Stimulated activated CD4-positive, alpha-beta T cell treated with anti-CD3 and anti-CD28 coated beads, Interleukin-2, amount 100 ng/mL, for 4 hours (primary cell): ENCODE data around the gene CDH4.

Experiments
- DNase-seq: peaks from one replicate; pipeline ENCODE4 v3.0.0-alpha.2; 2020; ENCODE audit warnings: low read depth

Gene CDH4

DNA sequence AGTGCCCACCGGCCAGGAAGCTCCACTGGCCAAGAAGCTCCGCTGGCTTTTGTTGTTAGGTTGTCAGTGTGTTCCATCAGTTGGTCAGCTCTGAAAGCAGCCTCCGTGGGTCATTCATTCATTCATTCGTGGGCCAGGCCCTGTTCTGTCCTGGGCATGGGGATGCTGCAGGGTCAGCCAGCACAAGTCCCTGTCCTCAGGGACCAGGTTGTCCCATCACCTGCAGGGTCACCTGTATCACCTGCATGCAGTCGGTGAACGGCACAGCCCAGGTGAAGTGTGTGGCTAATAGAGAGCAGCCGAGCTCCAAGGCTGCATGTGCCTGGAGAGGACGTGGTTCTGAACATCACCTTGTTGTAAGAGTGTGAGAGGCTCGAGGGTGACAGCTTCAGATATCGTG is 403.5 kb downstream of the CDH4 start:
- no peak for DNase-seq

DNA sequence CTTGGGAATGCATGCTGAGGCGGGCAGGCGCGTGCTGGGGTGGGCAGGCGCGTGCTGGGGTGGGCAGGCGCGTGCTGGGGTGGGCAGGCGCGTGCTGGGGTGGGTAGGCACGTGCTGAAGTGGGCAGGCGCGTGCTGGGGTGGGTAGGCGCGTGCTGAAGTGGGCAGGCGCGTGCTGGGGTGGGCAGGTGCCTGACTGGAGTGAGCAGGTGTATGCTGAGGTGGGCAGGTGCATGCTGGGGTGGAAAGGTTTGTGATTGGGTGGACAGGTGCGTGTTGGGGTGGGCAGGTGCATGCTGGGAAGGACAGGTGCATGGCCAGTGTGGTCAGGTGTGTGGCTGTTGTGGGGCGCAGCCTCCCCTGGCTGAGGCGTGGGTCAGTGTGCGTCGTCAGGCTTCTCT is 404.1 kb downstream of the CDH4 start:
- no peak for DNase-seq

DNA sequence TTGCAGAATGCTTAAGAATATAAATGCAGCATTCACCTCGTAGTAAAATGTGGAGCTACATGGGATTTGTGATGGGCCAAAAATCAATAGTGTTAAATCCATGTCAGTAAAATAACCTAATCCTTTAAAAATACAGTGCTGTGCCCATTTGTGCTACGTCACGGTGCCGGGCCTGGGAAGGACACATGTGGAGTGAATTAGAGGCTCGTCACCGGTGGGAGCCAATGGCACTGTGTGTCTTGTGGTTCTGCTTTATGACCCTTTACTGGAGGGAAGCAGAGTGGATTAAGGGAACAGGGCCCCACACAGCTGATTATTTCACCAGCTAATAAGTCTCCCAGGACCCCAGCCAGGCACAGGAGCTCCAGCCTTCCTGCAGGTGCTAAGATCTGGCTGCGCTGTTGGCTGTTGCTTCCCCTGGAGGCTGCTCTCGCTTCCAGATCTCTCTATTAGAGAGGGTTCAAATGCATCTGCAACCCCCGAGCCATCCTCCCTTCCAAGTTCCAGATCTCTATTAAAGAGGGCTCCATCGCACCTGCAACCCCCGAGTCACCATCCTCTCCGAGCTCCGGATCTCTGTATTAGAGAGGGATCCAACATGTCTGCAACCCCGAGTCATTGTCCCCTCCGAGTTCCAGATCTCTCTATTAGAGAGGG is 405.8 kb downstream of the CDH4 start:
- no peak for DNase-seq

DNA sequence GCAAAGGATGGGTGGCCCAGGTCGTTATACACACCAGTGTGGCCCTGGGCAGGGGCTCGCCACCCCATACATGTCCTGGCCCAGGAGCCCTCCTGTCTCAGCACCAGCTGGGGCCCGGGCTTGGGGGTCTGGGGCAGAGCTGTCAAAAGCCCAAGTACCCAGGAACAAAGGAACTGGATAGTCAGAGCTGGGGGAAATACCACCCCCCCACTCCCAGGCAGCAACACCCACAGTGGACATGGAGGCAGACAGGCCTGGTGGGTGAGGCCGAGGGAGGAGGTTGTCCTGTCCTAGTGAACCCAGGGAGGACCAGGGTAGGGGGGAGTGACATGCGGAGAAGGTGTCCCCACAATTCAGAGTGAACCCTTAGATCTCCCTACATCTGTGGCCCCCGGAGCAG is 406.5 kb downstream of the CDH4 start:
- DNase-seq: no peak

DNA sequence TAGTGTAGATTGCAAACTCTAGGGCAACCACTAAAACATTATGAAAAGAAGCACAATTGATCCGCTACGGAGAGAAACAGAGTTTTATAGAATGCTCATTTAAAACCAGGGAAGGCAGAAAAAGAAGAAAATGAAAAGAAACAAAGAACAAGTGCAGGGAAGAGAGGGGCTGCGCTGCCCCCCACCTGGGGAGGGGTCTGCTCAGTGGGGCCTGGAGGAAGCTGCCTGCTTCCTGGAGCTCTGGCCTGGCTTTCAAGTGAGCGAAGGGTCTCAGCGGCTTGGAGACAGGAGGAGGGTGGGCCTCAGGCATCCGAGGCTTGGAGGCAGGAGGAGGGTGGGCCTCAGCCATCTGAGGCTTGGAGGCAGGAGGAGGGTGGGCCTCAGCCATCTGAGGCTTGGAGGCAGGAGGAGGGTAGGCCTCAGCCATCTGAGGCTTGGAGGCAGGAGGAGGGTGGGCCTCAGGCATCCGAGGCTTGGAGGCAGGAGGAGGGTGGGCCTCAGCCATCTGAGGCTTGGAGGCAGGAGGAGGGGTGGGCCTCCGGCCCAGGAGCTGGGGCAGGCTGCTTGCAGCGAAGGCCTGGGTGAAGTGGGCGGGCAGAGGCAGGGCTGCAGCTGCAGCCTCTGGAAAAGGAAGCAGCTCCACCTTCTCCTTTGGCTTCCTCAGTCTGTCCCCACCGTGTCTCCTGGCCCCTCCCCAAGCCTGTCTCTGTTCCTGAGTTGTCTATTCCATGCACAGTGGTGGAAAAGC is 407.4 kb downstream of the CDH4 start:
- DNase-seq: no peak

DNA sequence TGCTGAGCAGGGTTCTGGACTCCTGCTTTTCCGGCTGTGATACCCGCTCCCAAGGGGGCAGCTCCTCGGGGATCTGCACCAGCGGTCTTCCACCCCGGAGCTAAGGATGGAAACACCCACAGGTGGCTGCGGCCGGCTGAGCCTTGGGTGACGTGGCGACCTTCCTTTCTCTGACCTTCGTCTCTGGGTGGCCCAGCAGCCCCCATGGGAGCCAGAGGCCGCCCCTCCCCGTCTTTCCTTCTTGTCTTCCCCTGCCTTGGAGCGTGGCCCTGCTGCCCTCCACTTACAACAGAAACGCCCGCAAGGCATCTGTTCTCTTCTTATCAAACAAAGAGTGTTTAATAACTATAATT is 407.9 kb downstream of the CDH4 start:
- no peak for DNase-seq

DNA sequence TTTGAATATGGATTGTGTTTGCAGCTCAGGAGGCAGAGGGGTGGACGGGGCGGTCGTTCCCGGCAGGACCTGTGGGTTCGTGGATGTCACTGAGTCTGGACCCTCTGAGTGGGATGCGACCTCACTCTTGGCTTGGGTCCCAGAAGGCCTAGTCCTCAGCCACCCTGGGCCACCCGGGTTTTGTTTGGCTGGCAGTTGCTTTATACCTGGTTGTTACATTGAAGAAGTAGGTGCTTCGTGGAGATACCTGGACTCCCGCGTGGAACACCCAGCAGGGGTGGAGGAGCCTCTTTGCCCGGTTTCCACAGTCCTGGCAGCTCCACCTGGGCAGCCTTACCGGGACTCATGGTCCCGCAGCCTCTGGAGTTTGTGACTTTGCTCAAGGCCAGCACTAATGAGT is 408.5 kb downstream of the CDH4 start:
- DNase-seq: no peak

DNA sequence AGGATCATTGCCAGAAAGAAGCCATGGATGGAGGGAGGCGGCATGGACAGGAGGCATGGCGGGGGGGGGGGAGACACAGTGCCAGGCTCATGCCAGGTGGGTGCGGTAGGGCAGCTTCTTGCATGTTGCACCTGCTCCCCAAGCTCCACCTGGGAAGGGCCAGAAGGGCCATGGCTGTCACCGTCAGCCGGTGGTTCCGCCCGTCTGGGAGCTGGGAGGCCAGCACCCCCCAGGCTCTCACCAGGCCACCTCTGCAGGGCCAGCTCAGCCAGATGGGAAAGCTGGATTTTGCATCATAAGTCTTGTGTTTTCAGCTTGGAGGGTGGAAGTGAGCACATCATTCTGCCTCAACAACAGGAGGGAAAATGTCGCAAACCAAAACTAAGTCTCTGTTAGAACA is 409.0 kb downstream of the CDH4 start:
- DNase-seq: no peak

DNA sequence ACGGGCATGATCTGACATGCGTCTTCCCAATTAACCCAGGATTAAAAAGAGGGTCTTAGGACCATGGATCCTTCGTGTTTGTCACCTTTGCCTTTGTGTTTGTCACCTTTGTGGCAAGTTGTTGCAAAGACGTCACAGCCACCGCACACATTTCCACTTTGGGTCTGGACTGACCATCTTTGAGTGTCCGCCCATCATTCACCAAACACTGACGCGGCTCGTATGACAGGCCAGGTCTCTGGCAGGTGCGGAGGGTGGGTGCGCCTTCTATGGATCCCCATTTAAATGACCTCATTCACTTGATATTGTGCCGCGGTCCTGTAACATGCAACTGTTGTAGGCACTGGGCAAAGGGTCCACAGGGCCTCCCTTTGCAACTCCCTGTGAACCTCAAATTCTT is 409.5 kb downstream of the CDH4 start:
- DNase-seq: no peak

DNA sequence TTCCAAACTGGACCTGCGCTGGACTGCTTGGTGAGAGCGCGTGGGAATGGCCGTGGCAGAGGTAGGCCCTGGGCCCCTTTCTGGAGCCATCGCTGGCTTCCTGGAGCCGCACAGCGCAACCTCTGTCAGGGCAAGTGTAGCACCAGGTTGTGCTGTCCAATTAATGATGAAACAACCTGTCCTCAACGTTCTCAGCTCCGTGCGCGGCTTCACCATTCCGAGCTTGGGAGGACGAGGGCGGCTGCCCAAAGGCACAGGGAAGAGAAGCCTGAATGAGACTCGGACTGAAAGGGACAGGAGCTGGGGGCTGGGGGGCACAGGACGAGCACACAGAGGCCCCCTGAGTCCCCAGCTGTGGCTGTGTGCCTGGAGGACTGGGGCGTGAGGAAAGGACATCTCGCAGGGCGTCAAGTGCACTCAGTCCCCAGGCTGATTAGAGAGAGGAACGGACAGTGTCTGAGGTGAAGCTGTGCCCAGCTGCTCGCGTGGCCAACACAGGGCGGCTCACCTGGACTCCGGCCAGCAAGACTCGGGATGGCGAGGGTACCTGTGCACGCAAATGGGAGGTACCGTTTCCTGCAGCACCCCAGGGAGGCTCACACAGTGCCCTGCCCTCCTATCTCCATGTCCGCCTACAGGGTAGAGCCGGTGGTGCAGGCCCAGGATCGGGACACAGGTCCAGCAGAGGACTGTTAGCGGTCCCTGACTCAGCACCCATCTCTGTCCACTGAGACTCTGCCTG is 410.3 kb downstream of the CDH4 start:
- no peak for DNase-seq

DNA sequence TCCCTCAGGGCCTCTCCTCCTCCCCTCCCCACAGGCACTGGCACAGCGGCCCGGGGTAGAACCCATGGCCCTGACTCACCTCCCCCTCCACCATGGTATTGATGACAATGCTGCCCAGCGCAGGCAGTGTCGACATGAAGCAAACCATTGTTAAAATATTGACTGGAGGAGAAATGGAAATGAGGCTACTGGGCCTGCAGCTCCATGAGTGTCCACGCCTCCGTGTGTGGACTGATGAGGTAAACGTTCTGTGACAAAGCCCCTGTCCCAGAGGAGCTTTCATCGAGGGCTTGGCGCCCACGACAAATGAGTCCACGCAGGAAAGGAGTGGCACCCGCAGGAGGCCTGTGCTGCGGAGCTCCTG is 410.9 kb downstream of the CDH4 start:
- no peak for DNase-seq

DNA sequence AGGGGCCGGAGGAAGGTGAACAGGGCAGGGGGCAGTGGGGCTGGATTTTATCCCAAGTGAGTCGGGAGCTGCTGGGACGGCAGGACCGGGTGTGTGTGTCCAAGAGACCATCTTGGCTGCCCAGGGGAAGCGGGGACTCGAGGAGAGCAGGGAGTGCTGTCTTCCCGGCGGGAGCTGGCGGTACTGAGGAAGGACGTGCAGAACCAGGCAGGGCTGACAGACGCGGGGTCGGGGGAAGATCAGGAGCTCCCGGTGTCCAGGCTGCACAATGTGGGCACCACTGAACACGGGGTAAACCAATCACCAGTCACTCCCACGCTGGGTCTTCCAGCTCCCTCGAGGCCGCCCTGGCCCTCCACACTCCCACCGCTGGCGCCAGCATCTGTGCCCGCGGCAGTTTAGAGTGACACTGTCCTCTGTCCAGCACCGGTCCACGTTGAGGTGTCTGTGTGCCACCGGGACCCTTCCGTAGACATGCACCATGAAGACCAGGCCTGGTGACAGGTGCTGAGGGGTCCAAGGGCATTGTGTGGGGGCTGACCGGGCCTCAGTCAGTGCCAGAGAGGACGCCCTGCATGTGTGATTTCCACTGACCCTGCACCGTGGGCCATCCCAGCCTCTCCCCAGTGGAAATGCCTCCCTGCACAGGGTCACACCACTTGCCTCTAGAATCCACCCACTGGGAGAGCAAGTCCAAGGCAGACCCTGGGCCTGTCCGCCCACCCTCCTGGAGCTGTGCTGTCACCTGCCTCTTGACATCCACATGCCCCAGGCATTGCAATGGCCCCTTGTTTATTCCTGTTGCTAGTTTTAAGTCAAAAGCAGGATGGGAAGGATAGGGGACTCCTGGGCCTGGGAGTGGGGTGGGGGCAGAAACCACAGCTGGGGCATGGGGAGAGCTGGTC is 411.7 kb downstream of the CDH4 start:
- no peak for DNase-seq

DNA sequence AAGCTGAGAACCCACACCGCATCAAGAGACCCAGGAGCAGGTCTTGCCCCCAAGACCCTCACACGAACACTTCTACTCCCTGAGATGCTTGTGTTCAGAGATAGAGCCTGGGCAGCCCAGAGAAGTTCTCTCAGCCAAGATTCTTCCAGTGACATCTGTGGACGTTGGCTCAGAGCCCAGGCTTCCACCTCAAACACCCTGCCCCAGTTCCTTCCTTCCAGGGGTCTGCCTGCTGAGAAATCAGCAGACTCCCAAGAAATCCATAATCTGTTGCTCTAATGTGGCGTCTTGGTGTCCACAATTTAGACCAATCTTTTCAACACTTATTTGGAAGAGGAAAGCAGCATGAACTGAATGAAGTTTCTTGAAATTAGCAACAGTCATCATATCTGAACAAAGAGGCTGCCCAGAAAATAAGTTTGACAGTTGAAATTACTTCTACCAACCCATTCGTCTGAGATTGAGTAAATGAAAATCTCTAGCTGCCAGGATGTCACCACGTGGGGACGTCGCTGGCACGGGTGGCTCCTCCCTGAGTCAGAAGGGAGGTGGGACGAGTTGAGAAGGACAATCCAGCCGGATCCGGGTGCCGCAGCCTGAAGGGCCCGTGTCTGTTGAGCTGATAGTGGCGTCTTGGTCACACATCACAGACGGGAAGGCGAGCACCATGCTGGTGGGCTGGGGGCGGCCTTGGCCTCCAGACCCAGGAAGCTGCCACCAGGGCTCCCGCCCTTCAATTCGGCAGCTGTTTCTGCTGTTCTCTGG is 412.7 kb downstream of the CDH4 start:
- no peak for DNase-seq

DNA sequence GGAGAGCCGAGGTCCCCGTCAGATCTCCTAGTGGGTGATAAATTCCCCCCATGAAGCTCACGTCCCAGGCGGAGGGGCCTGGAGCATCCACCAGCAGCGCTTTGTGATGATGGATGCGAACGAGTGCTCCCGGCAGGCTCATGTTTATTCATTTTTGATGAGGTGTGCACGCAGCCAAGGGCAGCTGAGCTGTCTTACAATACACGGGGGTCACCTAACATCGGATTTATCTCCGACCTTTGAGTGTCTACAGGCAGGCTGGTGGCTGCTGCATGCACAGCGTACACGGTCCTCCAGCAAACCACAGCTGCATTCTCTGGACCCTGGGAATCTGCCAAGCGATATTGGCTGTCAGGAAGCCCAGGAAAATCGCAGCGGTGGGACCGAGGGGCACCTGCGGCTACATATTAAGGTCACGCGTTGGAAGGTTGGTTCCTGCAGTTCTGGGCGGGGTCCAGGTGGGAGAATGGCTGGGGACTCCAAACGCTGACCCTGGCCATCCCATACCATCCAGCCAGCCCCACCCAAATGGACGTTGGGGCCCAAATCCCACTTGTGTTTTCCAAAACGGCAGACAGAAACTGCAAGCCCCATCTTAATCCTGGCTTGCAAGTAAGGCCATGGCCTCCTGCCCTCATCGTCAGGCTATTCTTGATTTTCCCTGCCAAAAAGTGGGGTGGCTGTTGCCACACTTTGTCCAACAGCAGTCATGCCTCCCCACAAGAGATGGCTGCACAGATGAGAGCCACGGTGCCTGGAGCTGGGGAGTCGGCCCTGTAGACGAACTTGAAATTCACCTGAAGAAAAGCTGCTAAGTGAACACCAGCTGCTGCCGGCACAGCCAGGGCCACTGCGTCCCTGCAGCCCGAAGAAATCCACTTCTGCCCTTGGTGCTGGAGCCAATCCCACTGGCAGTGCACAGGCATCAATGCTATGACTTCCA is 413.7 kb downstream of the CDH4 start:
- DNase-seq: no peak

DNA sequence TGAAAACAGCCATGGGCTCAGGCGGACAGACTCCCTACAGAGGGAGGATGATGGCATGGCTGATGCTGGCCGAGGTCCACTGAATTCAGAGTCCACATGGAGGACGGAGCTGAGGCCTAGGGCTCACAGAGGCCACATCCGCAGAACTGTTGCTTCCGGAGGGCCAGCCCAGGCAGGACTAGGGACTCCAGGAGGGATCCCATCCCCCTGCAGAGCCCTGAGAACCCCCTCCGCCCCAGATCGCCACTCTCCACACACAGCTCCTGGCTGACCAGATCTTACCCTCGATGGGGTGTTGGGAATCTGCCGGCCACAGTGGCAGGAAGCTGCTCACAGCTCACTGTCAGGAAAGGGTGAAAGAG is 414.4 kb downstream of the CDH4 start:
- DNase-seq: no peak

DNA sequence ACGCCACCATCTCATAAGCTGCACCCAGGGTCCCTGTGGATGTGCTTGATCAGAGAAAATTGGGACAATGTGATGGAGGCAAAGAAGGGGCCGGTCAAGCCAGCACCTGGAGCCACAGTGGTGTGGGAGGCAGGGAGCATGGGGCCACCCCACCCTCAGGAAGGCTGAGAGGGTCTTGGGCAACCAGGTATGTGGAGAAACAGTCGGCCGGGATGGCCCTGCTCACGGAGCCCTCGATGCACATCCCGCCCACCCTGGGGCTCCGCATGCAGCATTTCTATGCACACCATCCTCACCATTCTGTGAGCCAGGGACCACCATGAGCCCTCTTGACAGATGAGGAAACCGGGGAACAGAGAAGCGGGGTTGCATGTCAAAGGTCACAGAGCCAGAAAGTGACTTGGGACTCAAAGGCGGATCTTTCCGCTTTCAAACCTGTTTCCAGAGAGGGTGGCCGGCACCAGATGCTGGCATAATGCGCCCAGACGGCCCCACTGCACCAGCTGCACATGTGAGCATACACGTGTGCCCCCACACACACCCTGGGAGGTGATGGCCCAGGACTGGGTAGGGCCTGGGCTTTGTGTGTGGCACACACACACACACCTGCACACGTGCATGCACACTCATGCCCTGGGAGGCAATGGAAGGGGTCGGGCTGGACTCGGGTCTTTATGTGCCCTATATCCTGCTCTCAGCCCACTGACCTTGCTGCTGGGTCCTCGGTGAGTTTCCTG is 415.2 kb downstream of the CDH4 start:
- DNase-seq: no peak

DNA sequence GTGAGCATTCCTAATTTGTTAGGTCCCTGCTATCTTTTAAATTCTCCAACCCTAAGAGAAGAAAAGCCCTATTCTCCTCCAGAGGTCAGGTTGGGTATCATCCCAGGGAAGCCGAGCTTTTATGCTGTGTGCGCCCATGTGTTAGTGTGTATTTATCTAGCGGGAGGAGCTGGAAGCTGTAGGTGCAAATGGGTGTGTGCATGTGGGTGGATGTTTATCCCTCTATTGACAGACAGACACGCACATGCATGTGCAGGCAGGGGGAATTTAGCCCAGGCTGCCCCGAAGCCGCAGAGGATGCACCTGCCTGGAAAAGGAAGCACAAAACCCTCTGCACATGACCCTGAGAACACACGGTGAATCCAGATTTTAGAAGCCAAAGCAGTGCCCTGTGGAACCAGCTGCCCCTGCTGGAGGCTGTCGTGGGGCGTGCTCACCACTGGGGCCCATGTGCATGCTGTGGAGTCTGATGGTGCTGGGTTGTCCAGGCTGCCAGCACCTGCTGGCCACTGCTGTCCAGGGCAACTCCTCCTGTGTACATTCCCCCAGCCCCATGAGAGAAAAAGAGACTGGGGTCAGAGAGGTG is 416.1 kb downstream of the CDH4 start:
- no peak for DNase-seq

DNA sequence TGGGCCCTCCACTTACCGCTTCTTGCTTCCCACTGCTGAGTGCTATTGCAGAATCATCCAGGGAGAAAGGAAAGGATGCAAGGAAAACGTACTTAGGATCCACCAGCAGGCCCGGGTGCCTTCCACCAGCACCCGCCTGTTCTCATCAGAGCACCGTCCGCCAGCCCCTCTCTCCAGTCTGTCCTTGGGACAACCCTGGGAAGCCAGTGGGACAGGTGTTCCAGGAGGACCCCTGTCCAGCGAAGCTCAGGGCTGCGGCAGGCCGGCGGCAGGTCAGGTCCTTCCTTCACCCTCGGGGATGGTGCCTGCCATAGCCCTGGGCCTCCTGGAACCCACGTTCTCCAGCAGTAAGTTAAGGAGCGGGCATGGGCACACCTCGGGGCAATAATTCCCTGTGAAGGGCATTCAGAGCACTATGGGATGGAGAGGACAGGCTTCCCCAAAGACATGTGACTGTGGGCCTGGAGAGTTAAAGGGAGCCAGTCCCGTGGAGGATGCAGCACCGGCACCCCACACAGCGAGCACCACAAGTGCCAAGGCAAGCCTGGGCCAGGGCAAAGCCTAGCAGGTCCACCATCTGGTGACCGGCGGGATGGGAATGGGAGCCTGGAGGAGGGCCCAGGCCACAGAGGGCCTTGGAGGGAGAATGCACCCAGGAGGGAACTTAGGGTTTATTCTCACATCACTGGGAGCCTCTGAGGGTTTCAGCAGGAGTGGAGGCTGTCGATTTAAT is 416.9 kb downstream of the CDH4 start:
- DNase-seq: no peak

DNA sequence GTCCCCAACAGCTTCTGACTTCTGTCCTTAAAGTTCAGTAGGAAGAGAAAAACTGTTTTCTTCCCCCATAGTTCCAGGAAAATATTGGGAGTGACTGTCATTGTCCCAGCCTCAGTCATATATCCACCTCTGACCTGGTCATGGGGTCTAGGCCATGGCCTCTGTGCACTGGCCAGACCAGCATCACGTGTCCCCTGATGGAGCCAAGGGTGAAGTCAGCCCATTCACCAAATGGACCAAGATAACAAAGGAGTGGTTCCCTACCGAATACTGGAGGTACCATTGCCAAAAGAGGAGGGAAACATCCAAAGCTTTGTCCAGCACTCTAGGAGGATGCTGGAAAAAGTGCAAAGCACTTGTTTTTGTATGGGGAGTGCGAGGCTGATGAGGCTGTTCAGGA is 418.2 kb downstream of the CDH4 start:
- DNase-seq: no peak
